ENCODE data around the gene ATP10D. TPM values are rescaled to one million over a fixed set of nuclear protein-coding genes. Genes with fewer than 3 reads are reported as not detected.
A peak's percentile ranks its signal among the peaks of the same experiment; 100 is the strongest.

ATP10D gene
- total RNA-seq, 1 donor: 58.3 TPM

DNA sequence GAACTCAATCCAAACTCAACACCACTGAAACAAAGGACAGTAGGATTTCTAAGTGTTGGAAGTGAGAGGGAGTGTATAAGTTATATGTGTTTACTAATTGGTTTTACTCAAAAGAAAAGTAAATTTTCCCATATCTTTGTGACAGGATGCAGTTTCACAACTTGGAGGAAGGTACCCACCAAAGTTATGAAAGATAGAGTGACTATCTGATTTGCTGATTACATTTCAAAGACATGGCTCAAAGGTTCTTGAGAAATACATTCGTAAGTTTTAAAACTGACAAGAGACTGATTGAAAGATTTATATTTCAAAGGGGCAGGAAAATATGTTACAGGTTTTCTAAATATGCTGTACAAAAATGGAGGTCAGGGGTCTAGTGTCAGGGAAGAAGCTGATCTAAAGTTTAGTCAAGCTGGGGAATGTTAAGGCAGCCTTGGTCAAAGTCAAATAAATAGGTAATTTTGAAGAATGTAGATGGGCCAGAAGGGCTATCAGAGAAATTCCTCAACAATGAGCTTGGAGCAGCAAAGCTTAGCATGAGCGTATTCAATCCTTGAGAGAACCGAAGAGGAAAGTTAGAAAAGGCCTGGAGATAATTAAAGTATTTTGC is 11.8 kb upstream of the ATP10D start:
- TF ChIP-seq, protein P1, sequence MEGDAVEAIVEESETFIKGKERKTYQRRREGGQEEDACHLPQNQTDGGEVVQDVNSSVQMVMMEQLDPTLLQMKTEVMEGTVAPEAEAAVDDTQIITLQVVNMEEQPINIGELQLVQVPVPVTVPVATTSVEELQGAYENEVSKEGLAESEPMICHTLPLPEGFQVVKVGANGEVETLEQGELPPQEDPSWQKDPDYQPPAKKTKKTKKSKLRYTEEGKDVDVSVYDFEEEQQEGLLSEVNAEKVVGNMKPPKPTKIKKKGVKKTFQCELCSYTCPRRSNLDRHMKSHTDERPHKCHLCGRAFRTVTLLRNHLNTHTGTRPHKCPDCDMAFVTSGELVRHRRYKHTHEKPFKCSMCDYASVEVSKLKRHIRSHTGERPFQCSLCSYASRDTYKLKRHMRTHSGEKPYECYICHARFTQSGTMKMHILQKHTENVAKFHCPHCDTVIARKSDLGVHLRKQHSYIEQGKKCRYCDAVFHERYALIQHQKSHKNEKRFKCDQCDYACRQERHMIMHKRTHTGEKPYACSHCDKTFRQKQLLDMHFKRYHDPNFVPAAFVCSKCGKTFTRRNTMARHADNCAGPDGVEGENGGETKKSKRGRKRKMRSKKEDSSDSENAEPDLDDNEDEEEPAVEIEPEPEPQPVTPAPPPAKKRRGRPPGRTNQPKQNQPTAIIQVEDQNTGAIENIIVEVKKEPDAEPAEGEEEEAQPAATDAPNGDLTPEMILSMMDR (IDR thresholded peaks at IDR 0.05; ENCODE audit: insufficient read depth, low read depth, low read length): no peak
- H3K4me3 ChIP-seq (ENCODE audit: low read depth, low read length): no peak overlapping the region
- DNase-seq (ENCODE audit: low read depth): no peak

DNA sequence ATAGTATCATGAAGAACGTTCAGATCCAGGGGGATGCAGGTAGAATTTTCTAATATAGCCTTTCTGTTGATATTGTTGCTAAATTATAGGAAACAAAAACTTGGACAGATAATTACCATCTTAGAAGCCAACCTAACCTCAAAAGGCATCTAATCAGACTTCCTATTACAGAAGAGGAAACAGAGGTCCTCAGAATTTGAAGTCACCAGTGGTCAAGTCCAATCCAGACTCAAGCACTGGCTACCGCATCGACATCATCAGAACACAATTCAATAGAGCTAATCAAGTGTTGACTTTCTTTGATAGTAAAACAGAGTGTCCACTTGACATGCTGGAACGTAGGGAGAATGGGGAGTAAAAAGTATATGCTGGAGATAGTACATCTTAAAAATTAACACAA is 10.3 kb upstream of the ATP10D start:
- TF ChIP-seq, protein P1 (IDR thresholded peaks at IDR 0.05; ENCODE audit: insufficient read depth, low read depth, low read length): no peak
- H3K4me3 ChIP-seq (ENCODE audit: low read depth, low read length): no peak overlapping the region
- DNase-seq (ENCODE audit: low read depth): no peak

DNA sequence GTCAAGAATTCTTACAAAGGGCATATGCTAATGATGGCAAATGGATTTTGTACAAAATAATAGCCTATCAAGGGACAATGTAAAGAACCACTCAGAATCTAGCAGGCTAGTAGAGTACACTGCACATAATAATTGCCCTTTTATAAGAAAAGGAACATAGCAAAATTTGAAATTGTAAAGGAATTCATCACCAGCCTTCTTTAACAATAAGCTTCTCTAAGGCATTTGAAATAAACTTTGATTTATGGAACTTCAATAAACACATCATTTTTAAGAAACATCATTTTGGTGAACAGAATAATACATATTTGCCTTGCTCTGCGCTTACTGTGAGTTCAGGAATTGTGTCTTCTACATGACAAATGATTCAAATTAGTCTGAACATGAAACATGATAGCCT is 9.7 kb upstream of the ATP10D start:
- no peak overlapping the region for H3K4me3 ChIP-seq (ENCODE audit: low read depth, low read length)
- TF ChIP-seq, protein P1 (IDR thresholded peaks at IDR 0.05; ENCODE audit: insufficient read depth, low read depth, low read length): no peak
- no peak for DNase-seq (ENCODE audit: low read depth)

DNA sequence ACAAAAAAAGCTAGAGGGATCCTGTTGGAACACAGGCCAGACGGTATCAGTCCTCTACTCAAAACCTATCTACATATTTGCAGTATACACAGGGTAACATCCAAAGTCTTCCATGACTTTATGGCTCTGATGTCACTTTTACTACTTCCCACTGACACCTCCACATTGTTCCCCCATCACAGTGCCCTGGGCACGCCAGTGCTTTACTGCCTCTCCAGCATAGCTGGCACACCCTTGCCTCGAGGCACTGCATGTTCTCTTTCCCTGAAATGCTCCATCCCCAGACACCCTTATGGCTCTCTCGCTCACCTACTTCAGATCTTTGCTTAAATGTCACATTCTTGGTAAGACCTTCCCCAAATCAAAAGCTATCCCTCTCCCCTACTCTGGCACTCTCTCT is 6.3 kb upstream of the ATP10D start:
- TF ChIP-seq, protein P1 (IDR thresholded peaks at IDR 0.05; ENCODE audit: insufficient read depth, low read depth, low read length): no peak
- no peak for DNase-seq (ENCODE audit: low read depth)
- no peak overlapping the region for H3K4me3 ChIP-seq (ENCODE audit: low read depth, low read length)

DNA sequence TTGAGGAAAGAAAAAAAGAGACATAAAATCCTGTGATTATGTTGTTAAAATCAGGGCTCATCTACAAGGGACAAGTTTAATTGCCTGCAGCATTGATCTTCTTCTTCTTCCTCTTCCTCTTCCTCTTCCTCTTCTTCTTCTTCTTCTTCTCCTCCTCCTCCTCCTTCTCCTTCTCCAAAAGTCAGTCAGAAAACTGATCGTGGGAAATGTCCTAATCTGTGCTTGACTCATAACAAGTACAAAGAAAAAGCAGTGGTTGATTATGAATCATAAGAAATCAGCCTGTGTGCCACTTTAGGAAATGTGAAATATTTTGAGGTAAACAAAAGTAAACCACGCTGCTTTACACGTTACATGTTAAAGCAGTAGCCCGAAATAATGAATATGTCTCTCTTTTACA is 2.7 kb upstream of the ATP10D start:
- TF ChIP-seq, protein P1 (IDR thresholded peaks at IDR 0.05; ENCODE audit: insufficient read depth, low read depth, low read length): no peak
- peak; percentile 60 for DNase-seq (ENCODE audit: low read depth)
- no peak overlapping the region for H3K4me3 ChIP-seq (ENCODE audit: low read depth, low read length)

DNA sequence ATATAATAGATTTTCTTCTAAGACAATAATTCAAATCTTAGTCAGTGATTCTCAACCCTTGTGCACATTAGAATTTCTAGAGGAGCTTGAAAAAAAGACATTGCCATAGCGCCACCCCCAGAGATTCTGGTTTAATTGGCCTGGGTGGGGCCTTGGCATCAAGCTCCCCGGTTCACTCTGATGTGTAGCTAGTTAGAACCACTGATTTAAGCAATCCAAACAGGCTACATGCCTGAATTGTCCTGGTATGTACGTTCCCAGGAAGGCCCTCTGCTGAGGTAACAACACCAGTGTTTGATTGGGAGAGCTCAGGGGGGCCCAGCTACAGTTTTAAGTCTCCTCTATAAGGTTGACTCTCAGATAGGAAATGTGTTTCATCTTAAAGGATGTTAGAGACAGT is 1.3 kb upstream of the ATP10D start:
- no peak overlapping the region for H3K4me3 ChIP-seq (ENCODE audit: low read depth, low read length)
- TF ChIP-seq, protein P1 (IDR thresholded peaks at IDR 0.05; ENCODE audit: insufficient read depth, low read depth, low read length): no peak
- no peak for DNase-seq (ENCODE audit: low read depth)

DNA sequence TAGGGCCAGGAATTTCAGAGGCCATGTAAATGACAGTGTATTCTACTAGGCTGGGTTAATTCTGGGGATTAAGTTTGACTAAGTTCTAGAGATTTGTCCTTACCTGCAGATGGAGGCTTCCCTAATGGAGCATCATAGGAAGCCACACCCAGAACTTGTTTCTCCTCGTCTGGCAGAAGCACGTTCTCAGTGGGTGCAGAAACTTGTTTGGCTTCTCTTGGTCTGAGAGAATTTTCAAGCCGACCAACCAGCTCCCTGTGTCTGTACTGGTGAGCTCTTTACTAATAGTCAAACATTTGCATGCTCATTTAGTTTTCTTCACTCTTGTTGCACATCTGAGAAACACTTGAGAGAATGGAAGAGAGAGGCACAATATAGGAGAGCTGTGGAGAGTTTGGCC is 907 bp upstream of the ATP10D start:
- no peak for DNase-seq (ENCODE audit: low read depth)
- TF ChIP-seq, protein P1 (IDR thresholded peaks at IDR 0.05; ENCODE audit: insufficient read depth, low read depth, low read length): no peak

More for the DNA sequence above, 907 bp upstream of the ATP10D start:
- H3K4me3 ChIP-seq (ENCODE audit: low read depth, low read length): no peak overlapping the region
